Transverse colon (tissue), 4 donors: ENCODE results near the gene C1QBP. TPM values are rescaled to one million over a fixed set of nuclear protein-coding genes. Genes with fewer than 3 reads are reported as not detected.

Experiments
- DNase-seq: peaks from one replicate; pipeline ENCODE4 v3.0.0-alpha.2; 2019
- H3K27ac ChIP-seq, 4 donors: fragments of 200-600 bp; sonication (generic); 2 replicates each; pipeline ENCODE4 v1.5.1; 2016 to 2018; ENCODE audit warnings: inconsistent platforms in 4 of 4
- H3K27me3 ChIP-seq: fragments of 200-600 bp; sonication (generic); 2 replicates; pipeline ENCODE4 v1.5.1; 2017; ENCODE audit warnings: inconsistent platforms
- H3K36me3 ChIP-seq, 4 donors: fragments of 200-600 bp; sonication (generic); 2 replicates each; pipeline ENCODE4 v1.5.1; 2017 to 2019; ENCODE audit warnings: inconsistent platforms in 4 of 4
- H3K4me1 ChIP-seq, 4 donors: fragments of 200-600 bp; sonication (generic); 2 replicates each; pipeline ENCODE4 v1.5.1; 2017 to 2020; ENCODE audit warnings: inconsistent platforms in 4 of 4
- H3K4me3 ChIP-seq, 4 donors: fragments of 200-600 bp; sonication (generic); 1 replicate in 1 of 4; 2 replicates in 3 of 4; pipeline versions ENCODE4 v1.5.1 to v1.6.1; 2017 to 2019; ENCODE audit warnings: inconsistent platforms in 4 of 4
- H3K9me3 ChIP-seq, 2 donors: fragments of 200-600 bp; sonication (generic); 2 replicates each; pipeline ENCODE4 v1.5.1; 2017 to 2019; ENCODE audit warnings: inconsistent platforms in 2 of 2
- CTCF ChIP-seq, 5 experiments: fragments of 200-600 bp in 3 of 5; fragments of 450-650 bp in 2 of 5; sonication (generic) in 3 of 5; IDR thresholded peaks; 1 replicate in 2 of 5; 2 replicates in 3 of 5; pipeline ENCODE4 v1.5.1; 2016 to 2017; ENCODE audit warnings: antibody characterized with exemption in 5 of 5, inconsistent platforms in 3 of 5, mild to moderate bottlenecking in 2 of 5, moderate library complexity in 1 of 5
- EP300 ChIP-seq: sonication (generic); formaldehyde crosslinking; IDR thresholded peaks from one replicate; pipeline ENCODE4 v1.6.1; 2017; ENCODE audit warnings: antibody characterized with exemption, low read depth
- POLR2A ChIP-seq: fragments of 450-650 bp; IDR thresholded peaks from one replicate; pipeline ENCODE4 v1.6.1; 2016; ENCODE audit warnings: antibody characterized with exemption, mild to moderate bottlenecking, moderate library complexity
- POLR2AphosphoS5 ChIP-seq, 3 donors: sonication (generic); formaldehyde crosslinking; IDR thresholded peaks; one replicate each; pipeline ENCODE4 v1.6.1; 2016; ENCODE audit warnings: antibody characterized with exemption in 3 of 3
- WGBS, 2 donors: methylation state at CpG; one replicate each; pipeline ENCODE4 v1.1.5; 2018; ENCODE audit warnings: low coverage in 1 of 2; 5-methylcytosine and 5-hydroxymethylcytosine counted together
- in situ Hi-C, 4 donors: fragments of 200-750 bp; cut with MboI; loops; one replicate each; pipeline versions ENCODE4 v1.15.0 to v1.15.1; 2017; ENCODE audit warnings: low sequenced_read_pairs in 3 of 4, low pct_ligation_motif_present in 1 of 4, low pct_unique_long_range_greater_than_20kb in 1 of 4
- intact Hi-C: fragments of 100-400 bp; cut with DNase I; formaldehyde crosslinking; loops from one replicate; pipeline ENCODE4 v1.15.1; 2023; ENCODE audit warnings: low total_unique reads
- total RNA-seq, 4 donors: library from RNA; depleted of rRNA; stranded (reverse); fragments of >200 nt; gene quantifications; one replicate each; pipeline ENCODE4 v1.1.0, GENCODE V29; 2016

Gene C1QBP
- total RNA-seq, 4 donors from 2014 or later = 31.0 to 183 (median 85.8) TPM

- intact Hi-C loops = no loop called here
- Histone ChIP-seq H3K36me3 (peaks cover 0 to 34% (median 15%) of the 10 kb centered on the region in 4 donors), H3K4me1 (peaks cover 0 to 5% (median 2%) of the 10 kb centered on the region in 4 donors), H3K4me3 (no peak overlapping the region), H3K27ac (no peak overlapping the region), H3K9me3 (no peaks in the 10 kb centered on the region), H3K27me3 (no peaks in the 10 kb centered on the region)
- WGBS, 2 donors = 85 to 91% methylated on average over 2 of the region's 2 CpGs
- TF ChIP-seq EP300 (no peak), CTCF (IDR thresholded peaks at IDR 0.05) (no peak), POLR2A (no peak), POLR2AphosphoS5 (IDR thresholded peaks at IDR 0.05) (no peak)
- DNase-seq = no peak
- in situ Hi-C loops = no loop called here
Measured at GRCh38 chr17:5473906-5474305, 35.0 kb upstream of the C1QBP start.

- Histone ChIP-seq H3K36me3 (peaks cover 0 to 20% (median 8%) of the 10 kb centered on the region in 4 donors), H3K9me3 (no peaks in the 10 kb centered on the region), H3K4me3 (no peak overlapping the region), H3K4me1 (peaks cover 3 to 10% (median 7%) of the 10 kb centered on the region in 4 donors), H3K27ac (no peak overlapping the region), H3K27me3 (no peaks in the 10 kb centered on the region)
- no peak for TF ChIP-seq POLR2A
- TF ChIP-seq EP300 = no peak
- TF ChIP-seq POLR2AphosphoS5 (IDR thresholded peaks at IDR 0.05) = no peak
- TF ChIP-seq CTCF (IDR thresholded peaks at IDR 0.05) = no peak
- intact Hi-C loops = no loop called here
- DNase-seq = no peak
- in situ Hi-C loops = no loop called here
- WGBS, 2 donors = 88 to 89% methylated on average over 3 of the region's 3 CpGs
Measured at GRCh38 chr17:5472511-5472910, 33.6 kb upstream of the C1QBP start.

DNA sequence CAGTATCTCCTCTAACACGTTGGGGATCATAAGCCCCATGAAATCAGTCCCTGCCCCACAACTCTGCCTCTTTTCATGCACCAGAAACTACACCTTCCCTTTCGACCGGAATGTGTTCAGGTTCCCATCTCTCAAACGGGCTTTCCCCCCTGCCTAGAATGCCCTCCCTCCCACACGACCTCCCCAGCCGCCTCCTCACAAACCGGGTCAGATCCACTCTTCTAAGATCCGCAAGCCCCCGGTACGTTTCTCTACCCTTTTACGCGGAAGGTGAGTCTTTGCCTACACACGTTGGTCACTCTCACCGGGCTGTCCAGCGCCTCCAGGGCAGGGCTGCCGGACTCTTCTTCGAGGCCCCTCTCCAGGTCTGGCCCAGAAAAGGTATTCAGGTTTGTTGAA lies 29.1 kb upstream of the C1QBP start:
- peak overlapping the region; percentile 76 to 89 (median 79) for H3K27ac ChIP-seq
- DNase-seq = no peak
- intact Hi-C loops (no loop called here), in situ Hi-C loops (no loop called here)
- TF ChIP-seq POLR2A = no peak
- TF ChIP-seq EP300 = no peak
- no peak for TF ChIP-seq CTCF (IDR thresholded peaks at IDR 0.05)
- TF ChIP-seq POLR2AphosphoS5 (IDR thresholded peaks at IDR 0.05) = no peak
- H3K4me1 ChIP-seq = peaks cover 5 to 20% (median 17%) of the 10 kb centered on the region in 4 donors
- peaks cover 0 to 3% (median 0%) of the 10 kb centered on the region in 4 donors for H3K36me3 ChIP-seq
- H3K27me3 ChIP-seq = no peaks in the 10 kb centered on the region
- H3K4me3 ChIP-seq = peak overlapping the region; percentile 55 to 100 (median 81)
- H3K9me3 ChIP-seq = no peaks in the 10 kb centered on the region
- WGBS, 2 donors = 0% methylated on average over 9 to 17 of the region's 17 CpGs

GRCh38 chr17:5467416-5467815 lies 28.5 kb upstream of the C1QBP start:
- no peaks in the 10 kb centered on the region for H3K36me3 ChIP-seq
- intact Hi-C loops = no loop called here
- peak overlapping the region; percentile 55 to 100 (median 81) for H3K4me3 ChIP-seq
- H3K9me3 ChIP-seq = no peaks in the 10 kb centered on the region
- H3K27me3 ChIP-seq = no peaks in the 10 kb centered on the region
- H3K27ac ChIP-seq = peak overlapping the region in 1 of 4 donors; percentile 76
- TF ChIP-seq POLR2A (no peak), POLR2AphosphoS5 (IDR thresholded peaks at IDR 0.05) (no peak), CTCF (IDR thresholded peaks at IDR 0.05) (no peak), EP300 (no peak)
- 7 to 12% methylated on average over 7 to 8 of the region's 8 CpGs for WGBS, 2 donors
- no peak for DNase-seq
- in situ Hi-C loops = no loop called here
- peaks cover 5 to 20% (median 17%) of the 10 kb centered on the region in 4 donors for H3K4me1 ChIP-seq
